AG04450 (cell line): ENCODE measurements around the gene POLA2. TPM values are rescaled to one million over a fixed set of nuclear protein-coding genes. Genes with fewer than 3 reads are reported as not detected.

Experiments used
- CTCF ChIA-PET: fragments of 300-600, 350-600 bp; formaldehyde crosslinking; extraction: SDS; loops from one replicate; lab custom pipeline; 2022; ENCODE audit warnings: antibody characterized with exemption, inconsistent platforms; lab: Charles Lee
- POLR2A ChIA-PET: fragments of 350-600 bp; formaldehyde crosslinking; extraction: SDS; loops from one replicate; lab custom pipeline; 2021; ENCODE audit warnings: antibody characterized with exemption, inconsistent platforms; lab: Yijun Ruan, JAX
- DNase-seq: peaks from one replicate; pipeline ENCODE4 v3.0.0-alpha.2; 2011; ENCODE audit warnings: low read depth, low spot score
- H3K27ac ChIP-seq: one replicate; pipeline ENCODE4 v1.5.1; 2012; ENCODE audit warnings: low read depth, low read length, control low read depth
- H3K27me3 ChIP-seq: one replicate; pipeline ENCODE4 v1.6.0; 2012; ENCODE audit warnings: low read length; ENCODE audit not compliant: control insufficient read depth, insufficient read depth
- H3K4me3 ChIP-seq: 2 replicates; pipeline ENCODE4 v1.5.1; 2011; ENCODE audit warnings: mild to moderate bottlenecking, low read depth, low read length, control low read depth
- H3K9me3 ChIP-seq: 2 replicates; pipeline ENCODE4 v1.5.1; 2012; ENCODE audit warnings: low read length; ENCODE audit not compliant: control insufficient read depth, insufficient read depth
- polyA plus RNA-seq: library from polyadenylated mRNA; depleted of rRNA; stranded (reverse); fragments of >200 nt; gene quantifications from 2 replicates; pipeline ENCODE4 v1.2.3, GENCODE V29; 2011
- TF ChIP-seq, protein P1 (sequence below): IDR thresholded peaks from 2 replicates; pipeline ENCODE4 v1.5.1; 2011; ENCODE audit warnings: low read depth, low read length, control low read depth, inconsistent platforms

The POLA2 gene
- polyA plus RNA-seq, 1 experiment = 14.1 TPM

DNA sequence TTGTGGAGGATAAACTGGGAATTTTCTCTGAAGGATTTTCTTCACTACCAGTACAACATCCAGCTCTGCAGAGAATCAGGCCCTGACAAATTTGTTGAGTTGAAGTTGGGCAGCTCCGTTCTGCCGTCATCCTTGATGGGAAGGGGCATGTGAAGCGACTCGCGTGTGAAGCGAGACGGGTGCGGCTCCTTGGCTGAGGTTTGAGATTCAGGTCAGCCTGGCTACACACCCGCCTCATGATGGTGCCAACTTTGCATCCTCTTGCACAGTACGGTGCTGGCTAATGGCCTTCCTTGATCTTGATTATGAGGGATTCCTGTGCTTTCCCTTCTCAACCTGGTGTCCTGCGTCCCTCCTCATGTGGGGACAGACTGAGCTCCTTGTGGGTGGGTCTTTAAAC, 33.2 kb downstream of the POLA2 start:
- Histone ChIP-seq H3K9me3 (no peaks in the 10 kb centered on the region), H3K27me3 (no peaks in the 10 kb centered on the region), H3K4me3 (no peak overlapping the region), H3K27ac (no peak overlapping the region)
- POLR2A ChIA-PET = no interaction called here
- TF ChIP-seq, protein P1, sequence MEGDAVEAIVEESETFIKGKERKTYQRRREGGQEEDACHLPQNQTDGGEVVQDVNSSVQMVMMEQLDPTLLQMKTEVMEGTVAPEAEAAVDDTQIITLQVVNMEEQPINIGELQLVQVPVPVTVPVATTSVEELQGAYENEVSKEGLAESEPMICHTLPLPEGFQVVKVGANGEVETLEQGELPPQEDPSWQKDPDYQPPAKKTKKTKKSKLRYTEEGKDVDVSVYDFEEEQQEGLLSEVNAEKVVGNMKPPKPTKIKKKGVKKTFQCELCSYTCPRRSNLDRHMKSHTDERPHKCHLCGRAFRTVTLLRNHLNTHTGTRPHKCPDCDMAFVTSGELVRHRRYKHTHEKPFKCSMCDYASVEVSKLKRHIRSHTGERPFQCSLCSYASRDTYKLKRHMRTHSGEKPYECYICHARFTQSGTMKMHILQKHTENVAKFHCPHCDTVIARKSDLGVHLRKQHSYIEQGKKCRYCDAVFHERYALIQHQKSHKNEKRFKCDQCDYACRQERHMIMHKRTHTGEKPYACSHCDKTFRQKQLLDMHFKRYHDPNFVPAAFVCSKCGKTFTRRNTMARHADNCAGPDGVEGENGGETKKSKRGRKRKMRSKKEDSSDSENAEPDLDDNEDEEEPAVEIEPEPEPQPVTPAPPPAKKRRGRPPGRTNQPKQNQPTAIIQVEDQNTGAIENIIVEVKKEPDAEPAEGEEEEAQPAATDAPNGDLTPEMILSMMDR = no peak
- no peak for DNase-seq
- CTCF ChIA-PET = interaction anchor here (0.5 to 9.4 kb wide), 4 partner anchors 11 to 35 kb away, joined by 7 to 93 read pairs (median 18); partner anchors contain the start of gene CDC42EP2

DNA sequence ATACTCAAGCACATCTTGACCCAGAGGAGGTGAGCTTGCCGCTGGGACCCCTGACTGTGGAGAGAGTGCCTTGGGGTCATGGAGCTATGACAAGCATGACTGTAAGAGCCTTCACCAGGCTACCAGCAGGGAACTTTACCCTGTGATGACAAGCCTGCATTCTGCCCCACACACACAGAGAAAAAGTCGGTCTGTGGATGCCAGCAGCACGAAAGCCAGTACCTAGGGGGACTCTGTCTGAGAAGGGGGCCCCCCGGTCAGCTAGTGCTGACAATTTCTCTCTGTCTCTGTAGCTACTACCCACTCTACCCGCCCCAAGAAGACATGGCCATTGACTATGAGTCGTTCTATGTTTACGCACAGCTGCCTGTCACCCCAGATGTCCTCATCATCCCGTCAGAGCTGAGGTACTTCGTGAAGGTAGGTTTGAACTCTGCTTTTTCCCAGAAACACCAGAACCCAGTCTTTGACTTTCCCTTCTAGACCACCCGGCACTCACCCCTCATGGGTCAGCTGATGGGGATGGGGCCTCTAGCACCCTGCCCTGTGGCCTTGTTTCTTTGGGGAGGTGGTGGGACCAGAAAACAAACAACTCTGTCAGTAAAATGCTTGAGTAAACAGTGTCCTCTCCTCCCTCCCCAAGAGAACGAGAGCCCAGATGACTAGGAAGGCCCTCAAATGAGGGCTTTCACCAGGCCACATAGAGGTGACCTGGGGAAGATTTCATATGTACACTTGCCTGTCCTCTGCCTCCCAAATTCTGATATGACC, 34.0 kb downstream of the POLA2 start:
- no peak overlapping the region for H3K27ac ChIP-seq
- ChIA-PET CTCF (interaction anchor here (0.5 to 9.4 kb wide), 6 partner anchors 10 to 56 kb away, joined by 3 to 93 read pairs (median 10); partner anchors contain the start of gene CDC42EP2), POLR2A (no interaction called here)
- TF ChIP-seq, protein P1 = no peak
- H3K4me3 ChIP-seq = no peak overlapping the region
- H3K9me3 ChIP-seq = no peaks in the 10 kb centered on the region
- no peaks in the 10 kb centered on the region for H3K27me3 ChIP-seq
- no peak for DNase-seq

DNA sequence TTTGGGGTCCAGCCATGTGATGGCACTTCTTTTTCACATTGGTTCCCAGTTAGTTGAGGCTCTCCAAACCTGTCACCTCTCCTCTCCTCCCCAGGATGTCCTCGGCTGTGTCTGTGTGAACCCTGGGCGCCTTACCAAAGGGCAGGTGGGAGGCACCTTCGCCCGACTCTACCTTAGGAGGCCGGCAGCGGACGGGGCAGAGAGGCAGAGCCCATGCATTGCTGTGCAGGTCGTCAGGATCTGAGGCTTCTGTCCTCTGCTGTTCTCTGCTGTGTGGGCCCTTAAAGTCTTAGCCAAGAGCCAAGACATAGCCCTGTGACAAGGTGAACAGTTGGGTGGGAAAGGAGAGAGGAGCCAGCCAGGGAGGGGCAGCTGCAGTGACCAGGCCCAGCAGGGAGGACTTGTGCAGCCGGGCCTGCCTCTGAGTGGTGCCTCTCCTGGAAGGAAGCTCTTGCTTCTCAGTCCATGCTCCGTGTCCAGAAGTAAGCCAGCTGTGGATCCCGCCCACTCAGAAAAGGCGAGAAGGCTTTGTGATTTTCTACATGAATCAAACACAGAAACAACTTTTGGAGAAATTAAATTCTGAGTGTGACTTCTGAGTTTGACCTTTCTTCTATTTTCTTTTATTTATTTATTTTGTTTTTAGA, 35.4 kb downstream of the POLA2 start:
- no peak for DNase-seq
- Histone ChIP-seq H3K27ac (peak overlapping the region; percentile 47), H3K4me3 (no peak overlapping the region), H3K9me3 (no peaks in the 10 kb centered on the region; the same call in 1 of the 2 replicates), H3K27me3 (no peaks in the 10 kb centered on the region)
- TF ChIP-seq, protein P1 = no peak
- ChIA-PET CTCF (interaction anchor here (1.2 to 9.4 kb wide), 4 partner anchors 18 to 33 kb away, joined by 8 to 93 read pairs (median 17); partner anchors contain the start of gene CDC42EP2), POLR2A (interaction anchor here (1.2 to 1.6 kb wide), 2 partner anchors 17 to 18 kb away, joined by 3 read pairs; no protein-coding TSS in a partner anchor)

DNA sequence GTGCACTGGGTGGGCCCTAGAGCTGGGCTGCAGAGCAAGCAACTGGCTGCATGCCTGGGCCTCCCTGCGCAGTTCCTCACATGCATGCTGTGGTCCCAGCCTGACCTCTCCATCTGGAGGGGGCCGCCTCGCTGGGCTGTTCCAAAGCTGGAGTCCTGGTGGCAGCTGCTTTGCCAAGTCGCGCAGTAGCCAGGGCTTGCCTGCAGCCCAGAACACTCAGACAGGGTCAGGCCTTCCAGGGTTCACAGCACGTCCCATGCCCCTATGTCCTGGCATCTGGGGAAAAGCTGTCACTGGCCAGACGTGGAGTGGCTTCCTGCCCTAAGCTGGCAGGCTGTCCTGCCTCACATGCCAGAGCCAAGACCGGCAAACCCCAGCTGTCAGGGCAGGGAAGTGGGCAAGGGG, 36.4 kb downstream of the POLA2 start:
- TF ChIP-seq, protein P1 = no peak
- H3K4me3 ChIP-seq = no peak overlapping the region
- ChIA-PET POLR2A (interaction anchor here (0.9 to 1.6 kb wide), 3 partner anchors 17 to 21 kb away, joined by 3 to 20 read pairs (median 7); partner anchors contain the start of gene CDC42EP2), CTCF (interaction anchor here (0.6 to 2.7 kb wide), 4 partner anchors 16 to 31 kb away, joined by 4 to 10 read pairs (median 7); no protein-coding TSS in a partner anchor)
- peak overlapping the region; percentile 91 for H3K27ac ChIP-seq
- no peaks in the 10 kb centered on the region for H3K27me3 ChIP-seq
- H3K9me3 ChIP-seq = no peaks in the 10 kb centered on the region; the same call in 1 of the 2 replicates
- no peak for DNase-seq
